Spleen (tissue), 7 donors: Measurements from ENCODE around the gene ELF1.

Experiments
- CTCF ChIP-seq, 11 experiments: fragments of 200-600 bp in 7 of 11; fragments of 450-650 bp in 4 of 11; sonication (generic) in 4 of 11; IDR thresholded peaks in 8 of 11; conservative IDR thresholded peaks in 3 of 11; 1 replicate in 7 of 11; 2 replicates in 4 of 11; pipeline versions ENCODE4 v1.4.0 to v1.8.0; 2016 to 2021; ENCODE audit warnings: antibody characterized with exemption in 11 of 11, inconsistent platforms in 4 of 11, mild to moderate bottlenecking in 1 of 11
- POLR2A ChIP-seq, 3 donors: fragments of 450-650 bp; IDR thresholded peaks; one replicate each; pipeline ENCODE4 v1.5.1; 2017; ENCODE audit warnings: antibody characterized with exemption in 3 of 3, mild to moderate bottlenecking in 1 of 3
- donor health status: DM: no; HTN: no; CAD: no; lungs with moderate emphysema.
- donor health status: DM: no; HTN: no; CAD: no.
- donor health status: DM: no; HTN: no; CAD: no.

- peak in 9 of 11 experiments; percentile 7 to 63 (median 55) for TF ChIP-seq CTCF (IDR thresholded peaks at IDR 0.05 in 8 of 11, conservative IDR thresholded peaks at IDR 0.05 in 3 of 11)
- TF ChIP-seq POLR2A (IDR thresholded peaks at IDR 0.05): no peak
Measured at GRCh38 chr13:40974460-40975407, 44.4 kb downstream of the ELF1 start.
